ENCODE measurements around the gene PHACTR1.

PHACTR1 gene

GRCh38 chr6:13001927-13002326, 285.4 kb downstream of the PHACTR1 start (continued):
- TF ChIP-seq TSHZ2 (CRISPR knock-in tag; IDR thresholded peaks at IDR 0.05) (no peak), ARNTL (CRISPR knock-in tag; IDR thresholded peaks at IDR 0.05; ENCODE audit: borderline replicate concordance, low read depth) (no peak), RARB (CRISPR knock-in tag; IDR thresholded peaks at IDR 0.05) (no peak), ISL1 (CRISPR knock-in tag; IDR thresholded peaks at IDR 0.05) (no peak), OSR1 (CRISPR knock-in tag; IDR thresholded peaks at IDR 0.05) (no peak)

GRCh38 chr6:13004601-13005000, 288.0 kb downstream of the PHACTR1 start:
- TF ChIP-seq ZNF70 (CRISPR knock-in tag; IDR thresholded peaks at IDR 0.05), result no peak
- TF ChIP-seq RARB (CRISPR knock-in tag; IDR thresholded peaks at IDR 0.05), result no peak
- no peak for TF ChIP-seq CSDC2 (CRISPR knock-in tag; IDR thresholded peaks at IDR 0.05)
- no peak for ATAC-seq

- TF ChIP-seq ZNF70 (CRISPR knock-in tag; IDR thresholded peaks at IDR 0.05), result no peak
- TF ChIP-seq ESRRG (CRISPR knock-in tag; IDR thresholded peaks at IDR 0.05), result no peak
- no peak for TF ChIP-seq TSHZ2 (CRISPR knock-in tag; IDR thresholded peaks at IDR 0.05)
- no peak for TF ChIP-seq CREB5 (CRISPR knock-in tag; IDR thresholded peaks at IDR 0.05; ENCODE audit: low read depth)
- no peak for TF ChIP-seq RARB (CRISPR knock-in tag; IDR thresholded peaks at IDR 0.05)
- no peak for TF ChIP-seq CSRNP3 (CRISPR knock-in tag; IDR thresholded peaks at IDR 0.05)
- TF ChIP-seq TCF4 (CRISPR knock-in tag; IDR thresholded peaks at IDR 0.05; ENCODE audit: borderline replicate concordance), result no peak
- no peak for TF ChIP-seq ZC3H10 (CRISPR knock-in tag; IDR thresholded peaks at IDR 0.05)
- TF ChIP-seq ARNTL (CRISPR knock-in tag; IDR thresholded peaks at IDR 0.05; ENCODE audit: borderline replicate concordance, low read depth), result no peak
- no peak for TF ChIP-seq ZFP3 (CRISPR knock-in tag; IDR thresholded peaks at IDR 0.05)
- TF ChIP-seq OSR1 (CRISPR knock-in tag; IDR thresholded peaks at IDR 0.05), result no peak
- no peak for TF ChIP-seq ZNF565 (CRISPR knock-in tag; conservative IDR thresholded peaks at IDR 0.05; ENCODE audit: low read depth)
- TF ChIP-seq POU6F1 (CRISPR knock-in tag; IDR thresholded peaks at IDR 0.05; ENCODE audit: borderline replicate concordance, low read depth), result no peak
- no peak for TF ChIP-seq ISL1 (CRISPR knock-in tag; IDR thresholded peaks at IDR 0.05)
- TF ChIP-seq GLIS3 (CRISPR knock-in tag; IDR thresholded peaks at IDR 0.05), result no peak
- TF ChIP-seq ZFP30 (CRISPR knock-in tag; IDR thresholded peaks at IDR 0.05), result no peak
- no peak for TF ChIP-seq PATZ1 (CRISPR knock-in tag; IDR thresholded peaks at IDR 0.05; ENCODE audit: borderline replicate concordance)
- no peak for TF ChIP-seq SNAI2 (CRISPR knock-in tag; IDR thresholded peaks at IDR 0.05)
- no peak for TF ChIP-seq TOX (CRISPR knock-in tag; IDR thresholded peaks at IDR 0.05; ENCODE audit: borderline replicate concordance)
- no peak for TF ChIP-seq CSDC2 (CRISPR knock-in tag; IDR thresholded peaks at IDR 0.05)
- no peak for ATAC-seq
These were observed 289.4 kb downstream of the PHACTR1 start for GRCh38 chr6:13005994-13006393.

Data from SK-N-SH treated with all-trans-retinoic acid at 6 μM for 48 hours (cell line).